Measurements from ENCODE around the gene PCDHGA1.

DNA sequence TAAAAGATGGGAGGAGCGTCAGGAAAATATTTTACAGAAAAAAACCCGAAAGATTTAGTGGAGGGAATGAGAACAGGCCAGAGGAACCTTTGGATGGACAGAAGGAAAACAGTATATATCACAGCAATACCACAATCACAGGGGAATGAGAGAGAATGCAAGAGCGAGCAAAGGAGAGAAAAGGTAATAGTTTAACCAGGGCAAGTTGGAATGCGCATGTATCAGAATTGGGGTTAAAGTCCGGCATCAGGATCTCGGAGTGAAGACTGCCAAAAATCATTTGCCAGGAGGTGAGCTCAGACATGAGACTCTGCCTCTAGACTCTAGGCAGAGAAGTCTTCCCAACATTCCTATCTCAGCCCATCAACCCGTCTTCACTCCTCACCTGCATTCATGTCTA lies 195.3 kb downstream of the PCDHGA1 start:
- TF ChIP-seq, protein P1, sequence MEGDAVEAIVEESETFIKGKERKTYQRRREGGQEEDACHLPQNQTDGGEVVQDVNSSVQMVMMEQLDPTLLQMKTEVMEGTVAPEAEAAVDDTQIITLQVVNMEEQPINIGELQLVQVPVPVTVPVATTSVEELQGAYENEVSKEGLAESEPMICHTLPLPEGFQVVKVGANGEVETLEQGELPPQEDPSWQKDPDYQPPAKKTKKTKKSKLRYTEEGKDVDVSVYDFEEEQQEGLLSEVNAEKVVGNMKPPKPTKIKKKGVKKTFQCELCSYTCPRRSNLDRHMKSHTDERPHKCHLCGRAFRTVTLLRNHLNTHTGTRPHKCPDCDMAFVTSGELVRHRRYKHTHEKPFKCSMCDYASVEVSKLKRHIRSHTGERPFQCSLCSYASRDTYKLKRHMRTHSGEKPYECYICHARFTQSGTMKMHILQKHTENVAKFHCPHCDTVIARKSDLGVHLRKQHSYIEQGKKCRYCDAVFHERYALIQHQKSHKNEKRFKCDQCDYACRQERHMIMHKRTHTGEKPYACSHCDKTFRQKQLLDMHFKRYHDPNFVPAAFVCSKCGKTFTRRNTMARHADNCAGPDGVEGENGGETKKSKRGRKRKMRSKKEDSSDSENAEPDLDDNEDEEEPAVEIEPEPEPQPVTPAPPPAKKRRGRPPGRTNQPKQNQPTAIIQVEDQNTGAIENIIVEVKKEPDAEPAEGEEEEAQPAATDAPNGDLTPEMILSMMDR (conservative IDR thresholded peaks at IDR 0.05; ENCODE audit: low read depth, low read length): no peak
- TF ChIP-seq EZH2 (IDR thresholded peaks at IDR 0.05; ENCODE audit: low read length, unreplicated experiment) (no peak), EZH2phosphoT487 (IDR thresholded peaks at IDR 0.05; ENCODE audit: borderline replicate concordance, low read length) (no peak)
